SK-N-MC (cell line): ENCODE measurements around the gene EPG5.

ENCODE experiments used
- EZH2 ChIP-seq: fragments of 200-600 bp; sonication (generic); IDR thresholded peaks from one replicate; pipeline ENCODE4 v1.6.1; 2017; ENCODE audit warnings: antibody characterized with exemption
- FOXP2 ChIP-seq: optimal IDR thresholded peaks from 2 replicates; pipeline ENCODE3; 2011; ENCODE audit warnings: mild to moderate bottlenecking, moderate library complexity; ENCODE audit not compliant: insufficient read depth; ENCODE audit errors: extremely low read length, control extremely low read depth
- POLR2AphosphoS5 ChIP-seq: IDR thresholded peaks from 2 replicates; pipeline ENCODE4 v1.6.1; 2012; ENCODE audit warnings: mild to moderate bottlenecking, low read depth, low read length, borderline replicate concordance

DNA sequence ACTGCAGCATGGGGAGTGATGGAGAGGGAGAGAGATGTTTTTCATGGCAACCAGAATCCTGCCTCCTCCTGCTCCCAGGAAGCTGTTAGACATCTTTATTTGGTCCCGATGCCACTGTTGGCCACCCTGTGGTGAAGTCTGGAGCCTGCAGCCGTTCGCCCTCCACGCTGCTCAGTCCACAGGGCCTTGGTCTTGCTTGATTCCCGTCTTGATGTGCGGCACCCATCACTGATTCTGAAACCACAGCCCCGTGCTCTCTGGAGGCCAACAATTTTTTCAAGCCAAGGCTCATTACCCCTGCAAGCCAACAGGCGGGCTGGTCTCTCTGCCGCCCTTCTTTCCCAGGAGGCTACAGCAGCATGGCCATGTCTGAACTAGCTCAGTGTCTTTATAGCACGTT lies 117.1 kb downstream of the EPG5 start:
- TF ChIP-seq POLR2AphosphoS5 = no peak
- TF ChIP-seq EZH2 = no peak
- no peak for TF ChIP-seq FOXP2
